IMR-90 (cell line): ENCODE results near the gene AMOTL1. TPM values are rescaled to one million over a fixed set of nuclear protein-coding genes. Genes with fewer than 3 reads are reported as not detected.

Experiments used
- ATAC-seq: fragments of 200-7000 bp; cut with Tn5 transposase; 2 replicates; pipeline ENCODE4 v1.9.1; 2020; ENCODE audit warnings: low read depth, mild to moderate bottlenecking, moderate library complexity
- BruUV-seq: library from RNA; stranded (reverse); fragments of 400-500 nt; replicated peaks from 2 replicates; lab custom pipeline; 2021; lab: Mats Ljungman, UMichigan
- CTCF ChIA-PET: fragments of 300-600 bp; formaldehyde crosslinking; extraction: SDS; loops from one replicate; lab custom pipeline; 2021; ENCODE audit warnings: antibody characterized with exemption; lab: Yijun Ruan, JAX
- POLR2A ChIA-PET: fragments of 300-600 bp; sonication (Branson Sonifier 250); formaldehyde crosslinking; loops from one replicate; lab custom pipeline; 2022; ENCODE audit warnings: antibody characterized with exemption; ENCODE audit not compliant: unreplicated experiment; lab: Charles Lee
- DNase-seq: peaks from one replicate; pipeline ENCODE4 v3.0.0; 2013
- H2AFZ ChIP-seq: replicated peaks from 2 replicates; pipeline ENCODE3; 2013; ENCODE audit warnings: low read length, mild to moderate bottlenecking; ENCODE audit not compliant: poor library complexity
- H2AK5ac ChIP-seq: 2 replicates; pipeline ENCODE4 v1.6.1; 2013; ENCODE audit warnings: low read depth, low read length, inconsistent platforms
- H2AK9ac ChIP-seq: replicated peaks from 2 replicates; pipeline ENCODE3; 2013; ENCODE audit warnings: mild to moderate bottlenecking, low read depth, low read length, moderate library complexity; ENCODE audit not compliant: poor library complexity
- H2BK120ac ChIP-seq: 2 replicates; pipeline ENCODE4 v1.6.1; 2013; ENCODE audit warnings: low read depth, low read length, inconsistent platforms
- H2BK15ac ChIP-seq: 3 replicates; pipeline ENCODE4 v1.6.1; 2013; ENCODE audit warnings: low read depth, low read length, inconsistent platforms
- H2BK20ac ChIP-seq: 2 replicates; pipeline ENCODE4 v1.6.1; 2013; ENCODE audit warnings: low read depth, mild to moderate bottlenecking, inconsistent platforms, low read length, moderate library complexity
- H2BK5ac ChIP-seq: 2 replicates; pipeline ENCODE4 v1.6.1; 2013; ENCODE audit warnings: mild to moderate bottlenecking, low read depth, low read length, inconsistent platforms; ENCODE audit not compliant: poor library complexity, severe bottlenecking
- H3K14ac ChIP-seq: replicated peaks from 2 replicates; pipeline ENCODE4 v1.6.1; 2013; ENCODE audit warnings: low read depth, low read length, inconsistent platforms
- H3K18ac ChIP-seq: 2 replicates; pipeline ENCODE4 v1.6.1; 2013; ENCODE audit warnings: low read depth, low read length, control low read depth
- H3K23ac ChIP-seq: 2 replicates; pipeline ENCODE4 v1.6.1; 2013; ENCODE audit warnings: low read depth, low read length, inconsistent platforms
- H3K27ac ChIP-seq: 2 replicates; pipeline ENCODE4 v1.5.1; 2013; ENCODE audit warnings: mild to moderate bottlenecking, control low read depth, low read length; ENCODE audit not compliant: insufficient read depth
- H3K27me3 ChIP-seq: 2 replicates; pipeline ENCODE4 v1.6.1; 2013; ENCODE audit warnings: low read length; ENCODE audit not compliant: control insufficient read depth, insufficient read depth
- H3K36me3 ChIP-seq: 2 replicates; pipeline ENCODE4 v1.6.1; 2013; ENCODE audit warnings: low read length, mixed read lengths; ENCODE audit not compliant: control insufficient read depth, insufficient read depth
- H3K4ac ChIP-seq: 2 replicates; pipeline ENCODE4 v1.6.1; 2013; ENCODE audit warnings: low read depth, low read length, inconsistent platforms
- H3K4me1 ChIP-seq: 2 replicates; pipeline ENCODE4 v1.6.1; 2013; ENCODE audit warnings: low read length, mixed read lengths; ENCODE audit not compliant: control insufficient read depth, insufficient read depth
- H3K4me2 ChIP-seq: 2 replicates; pipeline ENCODE4 v1.6.1; 2013; ENCODE audit warnings: low read depth, mild to moderate bottlenecking, control low read depth, low read length, moderate library complexity
- H3K4me3 ChIP-seq: 2 replicates; pipeline ENCODE4 v1.5.1; 2013; ENCODE audit warnings: low read depth, mild to moderate bottlenecking, control low read depth, low read length, moderate library complexity; ENCODE audit not compliant: insufficient read depth
- H3K56ac ChIP-seq: 2 replicates; pipeline ENCODE4 v1.6.1; 2013; ENCODE audit warnings: low read length, inconsistent platforms; ENCODE audit not compliant: insufficient read depth; ENCODE audit errors: extremely low read depth
- H3K79me1 ChIP-seq, 2 experiments: 2 replicates each; pipeline ENCODE4 v1.6.1; 2013; ENCODE audit warnings: low read length in 2 of 2, inconsistent platforms in 1 of 2, low read depth in 1 of 2
- H3K9ac ChIP-seq: 2 replicates; pipeline ENCODE4 v1.6.1; 2013; ENCODE audit warnings: low read depth, low read length, control low read depth
- H3K9me1 ChIP-seq: 2 replicates; pipeline ENCODE4 v1.6.1; 2013; ENCODE audit warnings: low read length, inconsistent platforms; ENCODE audit not compliant: insufficient read depth
- H3K9me3 ChIP-seq: 2 replicates; pipeline ENCODE4 v1.6.1; 2013; ENCODE audit warnings: low read length; ENCODE audit not compliant: control insufficient read depth, insufficient read depth
- H4K20me1 ChIP-seq: 2 replicates; pipeline ENCODE4 v1.6.1; 2013; ENCODE audit warnings: low read length, inconsistent platforms; ENCODE audit not compliant: insufficient read depth
- H4K5ac ChIP-seq: 2 replicates; pipeline ENCODE4 v1.6.1; 2013; ENCODE audit warnings: mild to moderate bottlenecking, low read depth, low read length, control low read depth
- H4K8ac ChIP-seq, 2 experiments: 2 replicates each; pipeline ENCODE4 v1.6.1; 2013; ENCODE audit warnings: low read depth in 2 of 2, low read length in 2 of 2, control low read depth in 1 of 2, inconsistent platforms in 1 of 2
- H4K91ac ChIP-seq: 2 replicates; pipeline ENCODE4 v1.6.1; 2013; ENCODE audit warnings: low read depth, low read length, inconsistent platforms; ENCODE audit not compliant: insufficient read depth
- BHLHE40 ChIP-seq: fragments of 150-350 bp; IDR thresholded peaks from 2 replicates; pipeline ENCODE4 v1.6.1; 2016; ENCODE audit warnings: mild to moderate bottlenecking, low read depth, low read length
- CEBPB ChIP-seq: IDR thresholded peaks from 2 replicates; pipeline ENCODE4 v1.6.1; 2012; ENCODE audit warnings: low read depth, low read length, improper control_type of control experiment
- CHD1 ChIP-seq: IDR thresholded peaks from 2 replicates; pipeline ENCODE4 v1.6.1; 2012; ENCODE audit warnings: low read depth, low read length, improper control_type of control experiment
- FOS ChIP-seq: fragments of 150-350 bp; IDR thresholded peaks from 2 replicates; pipeline ENCODE4 v1.6.1; 2016; ENCODE audit warnings: low read depth, low read length
- MAFK ChIP-seq: IDR thresholded peaks from 2 replicates; pipeline ENCODE4 v1.6.1; 2012; ENCODE audit warnings: low read depth, low read length, improper control_type of control experiment
- MAZ ChIP-seq: IDR thresholded peaks from 2 replicates; pipeline ENCODE4 v1.6.1; 2012; ENCODE audit warnings: low read depth, mild to moderate bottlenecking, low read length, improper control_type of control experiment, moderate library complexity, borderline replicate concordance
- NFE2L2 ChIP-seq: fragments of 150-350 bp; IDR thresholded peaks from 2 replicates; pipeline ENCODE4 v1.6.1; 2016; ENCODE audit warnings: low read depth, mild to moderate bottlenecking, low read length
- RAD21 ChIP-seq: IDR thresholded peaks from 2 replicates; pipeline ENCODE4 v1.6.1; 2012; ENCODE audit warnings: low read length, improper control_type of control experiment
- RCOR1 ChIP-seq: IDR thresholded peaks from 2 replicates; pipeline ENCODE4 v1.6.1; 2012; ENCODE audit warnings: mild to moderate bottlenecking, low read length, improper control_type of control experiment; ENCODE audit not compliant: insufficient replicate concordance
- RFX5 ChIP-seq: IDR thresholded peaks from 2 replicates; pipeline ENCODE4 v1.8.0; 2012; ENCODE audit warnings: low read depth, mild to moderate bottlenecking, low read length, moderate library complexity
- WGBS, 2 experiments: methylation state at CpG; one replicate each; pipeline versions ENCODE4 v1.1.5 to v1.1.7; 2013; ENCODE audit warnings: missing lambda C conversion rate in 2 of 2; ENCODE audit not compliant: insufficient read length in 1 of 2; ENCODE audit errors: extremely low coverage in 2 of 2; 5-methylcytosine and 5-hydroxymethylcytosine counted together
- dilution Hi-C: fragments of 300-500 bp; cut with HindIII; formaldehyde crosslinking; loops from one replicate; pipeline ENCODE4 v1.14.3; 2018; ENCODE audit warnings: low sequenced_read_pairs; ENCODE audit not compliant: unreplicated experiment
- in situ Hi-C: fragments of 300-500 bp; cut with MboI; formaldehyde crosslinking; loops from 3 replicates; pipeline ENCODE4 v1.14.3; 2019; ENCODE audit warnings: low sequenced_read_pairs, inconsistent platforms, mixed read lengths
- intact Hi-C: fragments of 100-400 bp; cut with micrococcal nuclease; formaldehyde crosslinking; loops from 2 replicates; pipeline ENCODE4 v1.10.0; 2022
- polyA plus RNA-seq, 3 experiments: library from polyadenylated mRNA; depleted of rRNA; stranded (reverse); fragments of >200 nt; gene quantifications; 2 replicates each; pipeline ENCODE4 v1.2.3, GENCODE V29; 2012; ENCODE audit warnings: low replicate concordance in 1 of 3
- total RNA-seq: library from RNA; depleted of rRNA; stranded (reverse); fragments of >200 nt; gene quantifications from 2 replicates; pipeline ENCODE4 v1.2.3, GENCODE V29; 2012
- TF ChIP-seq, protein P1 (sequence below): conservative IDR thresholded peaks from 2 replicates; pipeline ENCODE4 v1.5.1; 2012; ENCODE audit warnings: mild to moderate bottlenecking, low read depth, low read length, improper control_type of control experiment
- TF ChIP-seq, protein P2 (sequence below): fragments of 150-350 bp; IDR thresholded peaks from 2 replicates; pipeline ENCODE4 v1.6.1; 2016; ENCODE audit warnings: low read depth, mild to moderate bottlenecking, low read length, moderate library complexity, borderline replicate concordance
- TF ChIP-seq, protein P3 (sequence below): fragments of 150-350 bp; IDR thresholded peaks from 2 replicates; pipeline ENCODE4 v1.6.1; 2017; ENCODE audit warnings: mild to moderate bottlenecking, antibody characterized with exemption, low read length, low read depth

Gene AMOTL1
- total and polyA plus RNA-seq, 2 of the 4 experiments (the other 2 are of a cell fraction): 18.6 to 49.5 TPM

DNA sequence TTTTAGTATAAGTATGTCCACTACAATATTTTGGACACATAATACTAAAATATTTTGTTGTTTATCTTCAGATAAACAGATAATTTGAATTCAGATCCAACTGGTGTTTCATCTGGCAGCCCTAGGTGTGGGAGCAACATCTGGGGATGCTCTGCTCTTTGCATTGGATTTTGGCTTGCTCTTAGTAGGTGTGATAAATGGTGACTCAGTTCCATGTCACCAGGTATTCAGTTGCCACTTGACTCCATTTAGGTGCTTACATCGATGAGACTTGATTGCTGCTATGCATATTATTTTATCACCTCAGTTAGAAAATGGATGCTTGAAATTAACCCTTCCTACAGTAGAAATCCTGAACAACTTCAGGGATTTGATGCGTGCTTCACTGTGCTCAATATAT, 13.3 kb upstream of the AMOTL1 start:
- no peak overlapping the region for H3K56ac ChIP-seq
- WGBS, 2 experiments: no CpG with 5 or more reads among the region's 2 CpGs
- no peaks in the 10 kb centered on the region for H4K20me1 ChIP-seq
- no peak overlapping the region for H3K4me3 ChIP-seq
- H2BK15ac ChIP-seq: no peak overlapping the region
- intact Hi-C loops: no loop called here
- H2AK5ac ChIP-seq: no peak overlapping the region
- no peak overlapping the region for H3K18ac ChIP-seq
- no TSS peak for BruUV-seq
- H2BK5ac ChIP-seq: no peak overlapping the region
- no peak overlapping the region for H4K5ac ChIP-seq
- H3K36me3 ChIP-seq: no peaks in the 10 kb centered on the region
- no peak overlapping the region for H3K9ac ChIP-seq
- TF ChIP-seq MAFK (no peak), CHD1 (no peak), MAZ (no peak), NFE2L2 (no peak), RCOR1 (no peak), RFX5 (no peak), CEBPB (no peak), FOS (no peak), RAD21 (no peak), BHLHE40 (no peak)
- TF ChIP-seq, protein P1, sequence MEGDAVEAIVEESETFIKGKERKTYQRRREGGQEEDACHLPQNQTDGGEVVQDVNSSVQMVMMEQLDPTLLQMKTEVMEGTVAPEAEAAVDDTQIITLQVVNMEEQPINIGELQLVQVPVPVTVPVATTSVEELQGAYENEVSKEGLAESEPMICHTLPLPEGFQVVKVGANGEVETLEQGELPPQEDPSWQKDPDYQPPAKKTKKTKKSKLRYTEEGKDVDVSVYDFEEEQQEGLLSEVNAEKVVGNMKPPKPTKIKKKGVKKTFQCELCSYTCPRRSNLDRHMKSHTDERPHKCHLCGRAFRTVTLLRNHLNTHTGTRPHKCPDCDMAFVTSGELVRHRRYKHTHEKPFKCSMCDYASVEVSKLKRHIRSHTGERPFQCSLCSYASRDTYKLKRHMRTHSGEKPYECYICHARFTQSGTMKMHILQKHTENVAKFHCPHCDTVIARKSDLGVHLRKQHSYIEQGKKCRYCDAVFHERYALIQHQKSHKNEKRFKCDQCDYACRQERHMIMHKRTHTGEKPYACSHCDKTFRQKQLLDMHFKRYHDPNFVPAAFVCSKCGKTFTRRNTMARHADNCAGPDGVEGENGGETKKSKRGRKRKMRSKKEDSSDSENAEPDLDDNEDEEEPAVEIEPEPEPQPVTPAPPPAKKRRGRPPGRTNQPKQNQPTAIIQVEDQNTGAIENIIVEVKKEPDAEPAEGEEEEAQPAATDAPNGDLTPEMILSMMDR: no peak
- TF ChIP-seq, protein P2, sequence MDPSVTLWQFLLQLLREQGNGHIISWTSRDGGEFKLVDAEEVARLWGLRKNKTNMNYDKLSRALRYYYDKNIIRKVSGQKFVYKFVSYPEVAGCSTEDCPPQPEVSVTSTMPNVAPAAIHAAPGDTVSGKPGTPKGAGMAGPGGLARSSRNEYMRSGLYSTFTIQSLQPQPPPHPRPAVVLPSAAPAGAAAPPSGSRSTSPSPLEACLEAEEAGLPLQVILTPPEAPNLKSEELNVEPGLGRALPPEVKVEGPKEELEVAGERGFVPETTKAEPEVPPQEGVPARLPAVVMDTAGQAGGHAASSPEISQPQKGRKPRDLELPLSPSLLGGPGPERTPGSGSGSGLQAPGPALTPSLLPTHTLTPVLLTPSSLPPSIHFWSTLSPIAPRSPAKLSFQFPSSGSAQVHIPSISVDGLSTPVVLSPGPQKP: no peak
- TF ChIP-seq, protein P3, sequence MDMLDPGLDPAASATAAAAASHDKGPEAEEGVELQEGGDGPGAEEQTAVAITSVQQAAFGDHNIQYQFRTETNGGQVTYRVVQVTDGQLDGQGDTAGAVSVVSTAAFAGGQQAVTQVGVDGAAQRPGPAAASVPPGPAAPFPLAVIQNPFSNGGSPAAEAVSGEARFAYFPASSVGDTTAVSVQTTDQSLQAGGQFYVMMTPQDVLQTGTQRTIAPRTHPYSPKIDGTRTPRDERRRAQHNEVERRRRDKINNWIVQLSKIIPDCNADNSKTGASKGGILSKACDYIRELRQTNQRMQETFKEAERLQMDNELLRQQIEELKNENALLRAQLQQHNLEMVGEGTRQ: no peak
- no peaks in the 10 kb centered on the region; the same call in 1 of the 2 replicates for H3K9me1 ChIP-seq
- dilution Hi-C loops: no loop called here
- H2BK20ac ChIP-seq: no peak overlapping the region
- no peak overlapping the region for H3K23ac ChIP-seq
- H3K4me2 ChIP-seq: no peak overlapping the region
- no peak overlapping the region for H2AK9ac ChIP-seq
- no peaks in the 10 kb centered on the region for H3K27me3 ChIP-seq
- ChIA-PET CTCF (interaction anchor here (2.3 kb wide), 1 partner anchor 13 kb away, joined by 8 read pairs; no protein-coding TSS in a partner anchor), POLR2A (no interaction called here)
- H2BK120ac ChIP-seq: no peak overlapping the region
- DNase-seq: no peak
- no peak overlapping the region for H3K4ac ChIP-seq
- in situ Hi-C loops: loop anchor here (25.0 kb wide), 1 partner anchor 618 kb away; the partner anchor contains the start of gene PANX1
- H2AFZ ChIP-seq: no peak overlapping the region
- H3K27ac ChIP-seq: no peak overlapping the region
- H3K14ac ChIP-seq: no peak overlapping the region
- no peaks in the 10 kb centered on the region for H3K79me1 ChIP-seq
- no peak for ATAC-seq
- H3K9me3 ChIP-seq: no peaks in the 10 kb centered on the region
- no peak overlapping the region for H4K91ac ChIP-seq
- no peak overlapping the region for H4K8ac ChIP-seq
- H3K4me1 ChIP-seq: peaks cover 10% of the 10 kb centered on the region
